Panc1 (cell line): ENCODE measurements around the gene HELLS. TPM values are rescaled to one million over a fixed set of nuclear protein-coding genes. Genes with fewer than 3 reads are reported as not detected.
A peak's percentile ranks its signal among the peaks of the same experiment; 100 is the strongest.

Source experiments
- ATAC-seq: fragments of 200-7000 bp; cut with Tn5 transposase; 2 replicates; pipeline ENCODE4 v1.9.1; 2020; ENCODE audit warnings: mild to moderate bottlenecking, moderate library complexity
- BruUV-seq: library from RNA; stranded (reverse); fragments of 400-500 nt; replicated peaks from 2 replicates; lab custom pipeline; 2021; lab: Mats Ljungman, UMichigan
- CTCF ChIA-PET: fragments of 300-600 bp; sonication (Branson Sonifier 250); formaldehyde crosslinking; loops from one replicate; lab custom pipeline; 2022; ENCODE audit warnings: antibody characterized with exemption; lab: Charles Lee
- POLR2A ChIA-PET: fragments of 300-600 bp; sonication (Branson Sonifier 250); formaldehyde crosslinking; loops from one replicate; lab custom pipeline; 2022; ENCODE audit warnings: antibody characterized with exemption; lab: Charles Lee
- DNase-seq: peaks from one replicate; pipeline ENCODE4 v3.0.0-alpha.2; 2010; ENCODE audit warnings: low read depth, low spot score
- H3K27ac ChIP-seq: 2 replicates; pipeline ENCODE4 v1.5.1; 2011; ENCODE audit warnings: mild to moderate bottlenecking, low read length, inconsistent platforms
- H3K27me3 ChIP-seq: fragments of 200-500 bp; sonication (Bioruptor generic); 2 replicates; pipeline ENCODE4 v1.6.0; 2014; ENCODE audit warnings: low read length, inconsistent platforms; ENCODE audit not compliant: control insufficient read depth, insufficient read depth
- H3K36me3 ChIP-seq: fragments of 200-500 bp; sonication (Bioruptor generic); 2 replicates; pipeline ENCODE4 v1.5.1; 2014; ENCODE audit warnings: inconsistent platforms, mild to moderate bottlenecking, low read length, moderate library complexity; ENCODE audit not compliant: control insufficient read depth, insufficient read depth
- H3K4me1 ChIP-seq: 2 replicates; pipeline ENCODE4 v1.5.1; 2011; ENCODE audit warnings: inconsistent platforms, mild to moderate bottlenecking, low read length, moderate library complexity; ENCODE audit not compliant: control insufficient read depth, insufficient read depth
- H3K4me3 ChIP-seq, 2 experiments: 2 replicates each; pipeline ENCODE4 v1.5.1; 2011 to 2012; ENCODE audit warnings: low read depth in 2 of 2, low read length in 2 of 2, mild to moderate bottlenecking in 2 of 2, inconsistent platforms in 1 of 2, moderate library complexity in 1 of 2
- H3K9me3 ChIP-seq: fragments of 200-500 bp; sonication (Bioruptor generic); 2 replicates; pipeline ENCODE4 v1.5.1; 2014; ENCODE audit warnings: low read depth, mild to moderate bottlenecking, inconsistent platforms, low read length, moderate library complexity; ENCODE audit not compliant: control insufficient read depth, insufficient read depth
- POLR2AphosphoS5 ChIP-seq: IDR thresholded peaks from 2 replicates; pipeline ENCODE4 v1.6.1; 2012; ENCODE audit warnings: mild to moderate bottlenecking, low read depth, low read length, moderate library complexity
- SIN3A ChIP-seq: IDR thresholded peaks from 2 replicates; pipeline ENCODE4 v1.6.1; 2012; ENCODE audit warnings: low read depth, mild to moderate bottlenecking, low read length, moderate library complexity, borderline replicate concordance; ENCODE audit not compliant: insufficient read depth
- TCF7L2 ChIP-seq: IDR thresholded peaks from 2 replicates; pipeline ENCODE4 v1.6.1; 2011; ENCODE audit warnings: mild to moderate bottlenecking, low read depth, low read length, inconsistent platforms
- in situ Hi-C: cut with HindIII; loops from 2 replicates; pipeline ENCODE4 v1.10.0; 2016; ENCODE audit warnings: low sequenced_read_pairs, low pct_unique_long_range_greater_than_20kb
- intact Hi-C: fragments of 100-400 bp; cut with micrococcal nuclease; formaldehyde crosslinking; loops from one replicate; pipeline ENCODE4 v1.10.0; 2022; ENCODE audit not compliant: unreplicated experiment
- total RNA-seq: library from RNA; stranded (reverse); gene quantifications from one replicate; pipeline ENCODE4 v1.2.1, GENCODE V29; 2021; ENCODE audit not compliant: unreplicated experiment
- TF ChIP-seq, protein P1 (sequence below), 2 experiments: IDR thresholded peaks; 2 replicates each; pipeline ENCODE4 v1.6.1; 2011 to 2012; ENCODE audit warnings: low read depth in 2 of 2, control low read depth in 1 of 2, low read length in 1 of 2, mild to moderate bottlenecking in 1 of 2, moderate library complexity in 1 of 2; ENCODE audit not compliant: insufficient read depth in 1 of 2
- TF ChIP-seq, protein P2 (sequence below): fragments of 450-650 bp; IDR thresholded peaks from 2 replicates; pipeline ENCODE4 v1.5.1; 2017; ENCODE audit warnings: mild to moderate bottlenecking

HELLS gene
- total RNA-seq, 1 experiment from 2014 or later, result 145 TPM

DNA sequence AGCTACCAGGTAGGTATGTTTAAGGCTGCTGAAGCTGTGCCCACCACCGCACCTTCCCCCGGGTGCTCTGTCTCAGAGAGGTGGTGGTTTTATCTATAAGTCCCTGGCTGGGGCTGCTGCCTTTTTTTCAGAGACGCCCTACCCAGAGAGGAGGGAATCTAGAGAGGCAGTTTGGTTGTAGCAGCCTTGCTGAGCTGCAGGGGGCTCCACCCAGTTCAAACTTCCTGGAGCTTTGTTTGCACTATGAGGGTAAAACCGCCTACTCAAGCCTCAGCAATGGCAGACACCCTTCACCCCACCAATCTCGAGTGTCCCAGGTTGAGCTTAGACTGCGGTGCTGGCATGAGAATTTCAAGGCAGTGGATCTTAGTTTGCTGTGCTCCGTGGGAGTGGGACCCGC, 94.3 kb downstream of the HELLS start:
- H3K36me3 ChIP-seq, result no peaks in the 10 kb centered on the region
- no peaks in the 10 kb centered on the region for H3K9me3 ChIP-seq
- ChIA-PET CTCF (no interaction called here), POLR2A (no interaction called here)
- ATAC-seq (no peak), DNase-seq (no peak)
- intact Hi-C loops, result loop anchor here (10.0 kb wide), 1 partner anchor 605 kb away; no protein-coding TSS in a partner anchor
- H3K27me3 ChIP-seq, result no peaks in the 10 kb centered on the region
- H3K4me1 ChIP-seq, result no peaks in the 10 kb centered on the region
- in situ Hi-C loops, result no loop called here
- no TSS peak for BruUV-seq
- H3K27ac ChIP-seq, result no peak overlapping the region
- no peak overlapping the region for H3K4me3 ChIP-seq
- TF ChIP-seq, protein P1, sequence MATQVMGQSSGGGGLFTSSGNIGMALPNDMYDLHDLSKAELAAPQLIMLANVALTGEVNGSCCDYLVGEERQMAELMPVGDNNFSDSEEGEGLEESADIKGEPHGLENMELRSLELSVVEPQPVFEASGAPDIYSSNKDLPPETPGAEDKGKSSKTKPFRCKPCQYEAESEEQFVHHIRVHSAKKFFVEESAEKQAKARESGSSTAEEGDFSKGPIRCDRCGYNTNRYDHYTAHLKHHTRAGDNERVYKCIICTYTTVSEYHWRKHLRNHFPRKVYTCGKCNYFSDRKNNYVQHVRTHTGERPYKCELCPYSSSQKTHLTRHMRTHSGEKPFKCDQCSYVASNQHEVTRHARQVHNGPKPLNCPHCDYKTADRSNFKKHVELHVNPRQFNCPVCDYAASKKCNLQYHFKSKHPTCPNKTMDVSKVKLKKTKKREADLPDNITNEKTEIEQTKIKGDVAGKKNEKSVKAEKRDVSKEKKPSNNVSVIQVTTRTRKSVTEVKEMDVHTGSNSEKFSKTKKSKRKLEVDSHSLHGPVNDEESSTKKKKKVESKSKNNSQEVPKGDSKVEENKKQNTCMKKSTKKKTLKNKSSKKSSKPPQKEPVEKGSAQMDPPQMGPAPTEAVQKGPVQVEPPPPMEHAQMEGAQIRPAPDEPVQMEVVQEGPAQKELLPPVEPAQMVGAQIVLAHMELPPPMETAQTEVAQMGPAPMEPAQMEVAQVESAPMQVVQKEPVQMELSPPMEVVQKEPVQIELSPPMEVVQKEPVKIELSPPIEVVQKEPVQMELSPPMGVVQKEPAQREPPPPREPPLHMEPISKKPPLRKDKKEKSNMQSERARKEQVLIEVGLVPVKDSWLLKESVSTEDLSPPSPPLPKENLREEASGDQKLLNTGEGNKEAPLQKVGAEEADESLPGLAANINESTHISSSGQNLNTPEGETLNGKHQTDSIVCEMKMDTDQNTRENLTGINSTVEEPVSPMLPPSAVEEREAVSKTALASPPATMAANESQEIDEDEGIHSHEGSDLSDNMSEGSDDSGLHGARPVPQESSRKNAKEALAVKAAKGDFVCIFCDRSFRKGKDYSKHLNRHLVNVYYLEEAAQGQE (IDR thresholded peaks at IDR 0.05; ENCODE audit: insufficient read depth in 1 of 2, low read depth in 2 of 2, low read length in 1 of 2), result no peak
- TF ChIP-seq TCF7L2 (no peak), POLR2AphosphoS5 (no peak), SIN3A (no peak)
- TF ChIP-seq, protein P2, sequence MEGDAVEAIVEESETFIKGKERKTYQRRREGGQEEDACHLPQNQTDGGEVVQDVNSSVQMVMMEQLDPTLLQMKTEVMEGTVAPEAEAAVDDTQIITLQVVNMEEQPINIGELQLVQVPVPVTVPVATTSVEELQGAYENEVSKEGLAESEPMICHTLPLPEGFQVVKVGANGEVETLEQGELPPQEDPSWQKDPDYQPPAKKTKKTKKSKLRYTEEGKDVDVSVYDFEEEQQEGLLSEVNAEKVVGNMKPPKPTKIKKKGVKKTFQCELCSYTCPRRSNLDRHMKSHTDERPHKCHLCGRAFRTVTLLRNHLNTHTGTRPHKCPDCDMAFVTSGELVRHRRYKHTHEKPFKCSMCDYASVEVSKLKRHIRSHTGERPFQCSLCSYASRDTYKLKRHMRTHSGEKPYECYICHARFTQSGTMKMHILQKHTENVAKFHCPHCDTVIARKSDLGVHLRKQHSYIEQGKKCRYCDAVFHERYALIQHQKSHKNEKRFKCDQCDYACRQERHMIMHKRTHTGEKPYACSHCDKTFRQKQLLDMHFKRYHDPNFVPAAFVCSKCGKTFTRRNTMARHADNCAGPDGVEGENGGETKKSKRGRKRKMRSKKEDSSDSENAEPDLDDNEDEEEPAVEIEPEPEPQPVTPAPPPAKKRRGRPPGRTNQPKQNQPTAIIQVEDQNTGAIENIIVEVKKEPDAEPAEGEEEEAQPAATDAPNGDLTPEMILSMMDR, result no peak

DNA sequence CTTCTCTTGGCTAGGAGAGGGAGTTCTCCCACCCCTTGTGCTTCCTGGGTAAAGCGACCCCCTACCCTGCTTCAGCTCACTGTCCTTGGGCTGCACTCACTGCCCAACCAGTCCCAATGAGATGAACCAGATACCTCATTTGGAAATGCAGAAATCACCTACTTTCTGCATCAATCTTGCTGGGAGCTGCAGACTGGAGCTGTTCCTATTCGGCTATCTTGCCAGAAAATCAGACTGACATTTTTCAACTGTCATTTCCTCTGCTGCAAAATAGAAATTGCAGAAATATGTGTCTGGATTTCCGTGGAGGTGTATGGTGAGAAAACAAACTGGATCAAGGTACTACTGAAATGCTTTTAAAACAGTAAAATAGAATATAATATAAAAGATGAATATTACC, 95.0 kb downstream of the HELLS start:
- in situ Hi-C loops (no loop called here), intact Hi-C loops (no loop called here)
- TF ChIP-seq TCF7L2, result no peak
- Histone ChIP-seq H3K9me3 (no peaks in the 10 kb centered on the region), H3K27me3 (no peaks in the 10 kb centered on the region), H3K27ac (no peak overlapping the region), H3K4me3 (no peak overlapping the region), H3K4me1 (no peaks in the 10 kb centered on the region), H3K36me3 (no peaks in the 10 kb centered on the region)
- DNase-seq (no peak), ATAC-seq (no peak)
- POLR2A ChIA-PET, result interaction anchor here (0.6 kb wide), 1 partner anchor 366 kb away, joined by 3 read pairs; no protein-coding TSS in a partner anchor
- BruUV-seq, result no TSS peak
- CTCF ChIA-PET, result no interaction called here

DNA sequence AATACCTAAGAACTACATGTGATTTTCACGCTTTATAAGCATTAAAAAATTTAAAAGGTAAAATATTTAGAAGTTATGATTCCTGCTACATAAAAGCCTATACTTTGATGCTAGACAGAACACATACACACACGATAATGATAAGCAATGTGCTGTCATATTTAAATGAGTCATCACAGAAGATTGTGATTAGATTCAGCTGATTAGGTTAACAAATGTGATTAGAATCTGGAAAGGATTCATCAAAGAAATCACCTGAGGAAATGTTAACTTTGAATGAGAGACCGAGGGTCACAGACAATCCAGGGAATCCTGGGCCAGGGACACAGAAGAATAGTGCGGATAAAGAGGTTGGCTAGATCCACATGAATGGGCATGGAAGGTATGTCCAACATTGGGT, 95.9 kb downstream of the HELLS start:
- TF ChIP-seq SIN3A, result no peak
- TF ChIP-seq, protein P2, result no peak
- TF ChIP-seq TCF7L2, result no peak
- TF ChIP-seq POLR2AphosphoS5, result no peak
- TF ChIP-seq, protein P1 (IDR thresholded peaks at IDR 0.05; ENCODE audit: insufficient read depth in 1 of 2, low read depth in 2 of 2, low read length in 1 of 2), result no peak
- Histone ChIP-seq H3K36me3 (no peaks in the 10 kb centered on the region), H3K4me3 (no peak overlapping the region), H3K9me3 (no peaks in the 10 kb centered on the region), H3K27me3 (no peaks in the 10 kb centered on the region), H3K4me1 (no peaks in the 10 kb centered on the region), H3K27ac (no peak overlapping the region)
- DNase-seq (no peak), ATAC-seq (peak; percentile 38; the same call in 1 of the 2 replicates)
- CTCF ChIA-PET, result no interaction called here
- no TSS peak for BruUV-seq
- intact Hi-C loops (no loop called here), in situ Hi-C loops (no loop called here)
- POLR2A ChIA-PET, result no interaction called here
